Astrocyte (in vitro differentiated cells and primary cell): ENCODE data around the gene COX7B. TPM values are rescaled to one million over a fixed set of nuclear protein-coding genes. Genes with fewer than 3 reads are reported as not detected.
A peak's percentile ranks its signal among the peaks of the same experiment; 100 is the strongest.

Experiments used
- DNase-seq: peaks from one replicate; pipeline ENCODE4 v3.0.0-alpha.2; 2010; ENCODE audit warnings: low read depth
- FAIRE-seq: peaks from 2 replicates; lab custom pipeline; 2011; peaks lifted over from hg19 to GRCh38; lab: Jason Lieb, UNC
- H2AFZ ChIP-seq: 2 replicates; pipeline ENCODE4 v1.6.0; 2012; ENCODE audit warnings: low read depth, low read length, inconsistent platforms
- H3K27ac ChIP-seq: 2 replicates; pipeline ENCODE4 v1.5.1; 2011; ENCODE audit warnings: low read depth, low read length, inconsistent platforms
- H3K27me3 ChIP-seq: 2 replicates; pipeline ENCODE4 v1.6.0; 2011; ENCODE audit warnings: low read length, inconsistent platforms; ENCODE audit not compliant: insufficient read depth
- H3K36me3 ChIP-seq: 2 replicates; pipeline ENCODE4 v1.5.1; 2011; ENCODE audit warnings: low read length, inconsistent platforms; ENCODE audit not compliant: insufficient read depth
- H3K4me1 ChIP-seq: 2 replicates; pipeline ENCODE4 v1.5.1; 2011; ENCODE audit warnings: low read length, inconsistent platforms; ENCODE audit not compliant: insufficient read depth
- H3K4me2 ChIP-seq: 2 replicates; pipeline ENCODE4 v1.6.0; 2012; ENCODE audit warnings: low read length, inconsistent platforms
- H3K4me3 ChIP-seq: 2 replicates; pipeline ENCODE4 v1.5.1; 2011; ENCODE audit warnings: low read depth, mild to moderate bottlenecking, low read length, inconsistent platforms; ENCODE audit not compliant: insufficient read depth
- H3K79me2 ChIP-seq: 2 replicates; pipeline ENCODE4 v1.6.0; 2012; ENCODE audit warnings: mild to moderate bottlenecking, low read length, inconsistent platforms; ENCODE audit not compliant: insufficient read depth
- H3K9ac ChIP-seq: 2 replicates; pipeline ENCODE4 v1.6.0; 2012; ENCODE audit warnings: mild to moderate bottlenecking, low read length, inconsistent platforms
- H3K9me3 ChIP-seq: 2 replicates; pipeline ENCODE4 v1.5.1; 2012; ENCODE audit warnings: low read depth, mild to moderate bottlenecking, low read length, inconsistent platforms; ENCODE audit not compliant: insufficient read depth
- H4K20me1 ChIP-seq: 2 replicates; pipeline ENCODE4 v1.6.0; 2012; ENCODE audit warnings: low read length, inconsistent platforms; ENCODE audit not compliant: insufficient read depth
- H3K27ac Mint-ChIP-seq: one replicate; pipeline ENCODE4 v1.8.0; 2021; ENCODE audit warnings: mild to moderate bottlenecking, mixed read lengths; ENCODE audit not compliant: unreplicated experiment
- H3K27me3 Mint-ChIP-seq: one replicate; pipeline ENCODE4 v1.8.0; 2021; ENCODE audit warnings: low read depth, mixed read lengths; ENCODE audit not compliant: unreplicated experiment
- H3K36me3 Mint-ChIP-seq: one replicate; pipeline ENCODE4 v1.8.0; 2021; ENCODE audit warnings: low read depth, mixed read lengths; ENCODE audit not compliant: unreplicated experiment
- H3K4me1 Mint-ChIP-seq: one replicate; pipeline ENCODE4 v1.8.0; 2021; ENCODE audit warnings: low read depth, mixed read lengths; ENCODE audit not compliant: unreplicated experiment
- H3K4me3 Mint-ChIP-seq: one replicate; pipeline ENCODE4 v1.8.0; 2021; ENCODE audit warnings: mild to moderate bottlenecking, moderate library complexity, mixed read lengths; ENCODE audit not compliant: unreplicated experiment
- H3K9me3 Mint-ChIP-seq: one replicate; pipeline ENCODE4 v1.8.0; 2021; ENCODE audit warnings: mild to moderate bottlenecking, mixed read lengths; ENCODE audit not compliant: unreplicated experiment
- CTCF ChIP-seq: IDR thresholded peaks from 2 replicates; pipeline ENCODE4 v1.5.1; 2011; ENCODE audit warnings: low read depth, mild to moderate bottlenecking, inconsistent platforms, low read length, moderate library complexity; ENCODE audit not compliant: insufficient read depth
- EZH2 ChIP-seq: IDR thresholded peaks from 2 replicates; pipeline ENCODE4 v1.6.1; 2012; ENCODE audit warnings: mild to moderate bottlenecking, low read length, inconsistent platforms; ENCODE audit not compliant: insufficient read depth
- total RNA-seq: library from RNA; stranded (reverse); gene quantifications from 2 replicates; pipeline ENCODE4 v1.2.1, GENCODE V29; 2021

Gene COX7B
- total RNA-seq, 1 donor from 2014 or later = 246 TPM

GRCh38 chrX:77892887-77893286 is 6.4 kb upstream of the COX7B start:
- Mint-ChIP-seq H3K4me1 (peaks cover 5% of the 10 kb centered on the region), H3K27me3 (no peaks in the 10 kb centered on the region), H3K9me3 (no peaks in the 10 kb centered on the region), H3K27ac (no peak overlapping the region), H3K4me3 (peak overlapping the region; percentile 67), H3K36me3 (no peaks in the 10 kb centered on the region)
- H3K4me2 ChIP-seq = peak overlapping the region; percentile 82
- H3K9me3 ChIP-seq = no peaks in the 10 kb centered on the region
- H3K27me3 ChIP-seq = no peaks in the 10 kb centered on the region
- no peak overlapping the region for H2AFZ ChIP-seq
- no peak overlapping the region for H3K4me3 ChIP-seq
- no peak for FAIRE-seq
- H3K79me2 ChIP-seq = peaks cover 64% of the 10 kb centered on the region
- H4K20me1 ChIP-seq = peaks cover 15% of the 10 kb centered on the region
- DNase-seq = no peak
- no peak overlapping the region for H3K9ac ChIP-seq
- H3K27ac ChIP-seq = no peak overlapping the region
- no peaks in the 10 kb centered on the region for H3K4me1 ChIP-seq
- TF ChIP-seq EZH2 (no peak), CTCF (no peak)
- no peaks in the 10 kb centered on the region for H3K36me3 ChIP-seq

- H3K4me3 ChIP-seq = peak overlapping the region; percentile 98
- TF ChIP-seq CTCF (no peak), EZH2 (no peak)
- no peak overlapping the region for H2AFZ ChIP-seq
- peaks cover 57% of the 10 kb centered on the region for H3K79me2 ChIP-seq
- H4K20me1 ChIP-seq = peaks cover 15% of the 10 kb centered on the region
- peak; percentile 49 for FAIRE-seq
- peaks cover 5% of the 10 kb centered on the region for H3K4me1 Mint-ChIP-seq
- H3K36me3 Mint-ChIP-seq = no peaks in the 10 kb centered on the region
- H3K9me3 Mint-ChIP-seq = no peaks in the 10 kb centered on the region
- no peaks in the 10 kb centered on the region for H3K27me3 Mint-ChIP-seq
- H3K27ac Mint-ChIP-seq = no peak overlapping the region
- H3K4me1 ChIP-seq = no peaks in the 10 kb centered on the region
- H3K27me3 ChIP-seq = no peaks in the 10 kb centered on the region
- no peak overlapping the region for H3K9ac ChIP-seq
- peak overlapping the region; percentile 96 for H3K4me3 Mint-ChIP-seq
- H3K36me3 ChIP-seq = no peaks in the 10 kb centered on the region
- no peak overlapping the region for H3K27ac ChIP-seq
- no peaks in the 10 kb centered on the region for H3K9me3 ChIP-seq
- DNase-seq = no peak
- peak overlapping the region; percentile 82 for H3K4me2 ChIP-seq
These were observed 5.6 kb upstream of the COX7B start for GRCh38 chrX:77893713-77894112.
